HCT116 (cell line): Measurements from ENCODE around the gene SPACA6. TPM values are rescaled to one million over a fixed set of nuclear protein-coding genes. Genes with fewer than 3 reads are reported as not detected.

ENCODE experiments used
- ATAC-seq: fragments of 200-7000 bp; cut with Tn5 transposase; 2 replicates; pipeline ENCODE4 v1.9.1; 2020; ENCODE audit warnings: mild to moderate bottlenecking, moderate library complexity
- BruUV-seq: library from RNA; stranded (reverse); fragments of 400-500 nt; replicated peaks from 2 replicates; lab custom pipeline; 2021; lab: Mats Ljungman, UMichigan
- CTCF ChIA-PET: fragments of 300-600 bp; sonication (Branson Sonifier 250); formaldehyde crosslinking; loops from one replicate; lab custom pipeline; 2021; ENCODE audit warnings: antibody characterized with exemption; lab: Charles Lee
- POLR2A ChIA-PET: fragments of 300-600, 350-600 bp; sonication (Branson Sonifier 250); formaldehyde crosslinking; loops from one replicate; lab custom pipeline; 2021; ENCODE audit warnings: antibody characterized with exemption; lab: Charles Lee
- RAD21 ChIA-PET, 2 experiments: fragments of 300-600 bp; sonication (Branson Sonifier 250); formaldehyde crosslinking; loops; one replicate each; lab custom pipeline; 2023; ENCODE audit warnings: low total read pairs in 2 of 2; ENCODE audit not compliant: uncharacterized antibody in 2 of 2, unreplicated experiment in 2 of 2, low non-redundant PET in 1 of 2; lab: Charles Lee
- DNase-seq: peaks from one replicate; pipeline ENCODE4 v3.0.0-alpha.2; 2010; ENCODE audit warnings: low read depth, low spot score
- H2AFZ ChIP-seq: fragments of 200-600 bp; shearing (Covaris generic), sonication (generic); 2 replicates; pipeline ENCODE4 v1.6.1; 2017; ENCODE audit warnings: low read depth, mixed run types, mixed read lengths, antibody characterized with exemption, low read length; ENCODE audit not compliant: poor library complexity, severe bottlenecking
- H3K27ac ChIP-seq: 2 replicates; pipeline ENCODE4 v1.5.1; 2012; ENCODE audit warnings: low read depth, low read length
- H3K27me3 ChIP-seq: fragments of 200-600 bp; sonication (generic); 2 replicates; pipeline ENCODE4 v1.6.1; 2016; ENCODE audit warnings: mixed run types, low read length, mixed read lengths; ENCODE audit not compliant: insufficient read depth
- H3K36me3 ChIP-seq, 2 experiments: fragments of 200-500 bp in 1 of 2; fragments of 200-600 bp in 1 of 2; sonication (Bioruptor generic) in 1 of 2; sonication (generic) in 1 of 2; 2 replicates each; pipeline versions ENCODE4 v1.5.1 to v1.6.1; 2014 to 2016; ENCODE audit warnings: low read length in 2 of 2, inconsistent platforms in 1 of 2, mixed read lengths in 1 of 2, mixed run types in 1 of 2; ENCODE audit not compliant: insufficient read depth in 2 of 2, control insufficient read depth in 1 of 2
- H3K4me1 ChIP-seq, 2 experiments: fragments of 200-600 bp in 1 of 2; sonication (generic) in 1 of 2; 2 replicates each; pipeline versions ENCODE4 v1.5.1 to v1.6.1; 2012 to 2017; ENCODE audit warnings: low read length in 2 of 2, inconsistent platforms in 1 of 2, mild to moderate bottlenecking in 1 of 2, mixed read lengths in 1 of 2, mixed run types in 1 of 2, moderate library complexity in 1 of 2; ENCODE audit not compliant: insufficient read depth in 2 of 2, control insufficient read depth in 1 of 2
- H3K4me2 ChIP-seq: fragments of 200-600 bp; sonication (generic); 2 replicates; pipeline ENCODE4 v1.6.1; 2017; ENCODE audit warnings: mixed run types, low read length, mixed read lengths
- H3K4me3 ChIP-seq, 2 experiments: fragments of 200-600 bp in 1 of 2; sonication (generic) in 1 of 2; replicated peaks in 1 of 2; 2 replicates each; pipeline ENCODE4 v1.5.1; 2011 to 2016; ENCODE audit warnings: low read length in 2 of 2, control low read depth in 1 of 2, low read depth in 1 of 2, mild to moderate bottlenecking in 1 of 2, mixed read lengths in 1 of 2, mixed run types in 1 of 2
- H3K79me2 ChIP-seq: fragments of 200-600 bp; sonication (generic); 2 replicates; pipeline ENCODE4 v1.6.1; 2017; ENCODE audit warnings: mild to moderate bottlenecking, mixed run types, low read length, moderate library complexity, mixed read lengths; ENCODE audit not compliant: insufficient read depth
- H3K9ac ChIP-seq: fragments of 200-600 bp; sonication (generic); 2 replicates; pipeline ENCODE4 v1.6.1; 2016; ENCODE audit warnings: low read length, mixed read lengths
- H3K9me2 ChIP-seq: fragments of 200-600 bp; sonication (generic), shearing (Covaris generic); 2 replicates; pipeline ENCODE4 v1.6.1; 2017; ENCODE audit warnings: mixed run types, mild to moderate bottlenecking, moderate library complexity; ENCODE audit not compliant: insufficient read depth
- H3K9me3 ChIP-seq, 2 experiments: fragments of 200-500 bp in 1 of 2; fragments of 200-600 bp in 1 of 2; sonication (Bioruptor generic) in 1 of 2; sonication (generic) in 1 of 2; 2 replicates each; pipeline ENCODE4 v1.6.1; 2014 to 2017; ENCODE audit warnings: low read length in 2 of 2, mixed read lengths in 2 of 2, inconsistent platforms in 1 of 2, low read depth in 1 of 2, mild to moderate bottlenecking in 1 of 2, mixed run types in 1 of 2, moderate library complexity in 1 of 2; ENCODE audit not compliant: control insufficient read depth in 1 of 2, insufficient read depth in 1 of 2
- H4K20me1 ChIP-seq: fragments of 200-600 bp; sonication (generic), shearing (Covaris generic); 2 replicates; pipeline ENCODE4 v1.6.1; 2017; ENCODE audit warnings: mixed run types, mild to moderate bottlenecking, moderate library complexity; ENCODE audit not compliant: insufficient read depth
- CEBPB ChIP-seq: IDR thresholded peaks from 2 replicates; pipeline ENCODE4 v1.6.1; 2012; ENCODE audit warnings: low read depth
- EGR1 ChIP-seq: IDR thresholded peaks from 2 replicates; pipeline ENCODE4 v1.6.1; 2012; ENCODE audit warnings: low read depth
- ELF1 ChIP-seq: IDR thresholded peaks from 2 replicates; pipeline ENCODE4 v1.6.1; 2012; ENCODE audit warnings: low read depth, borderline replicate concordance
- EZH2 ChIP-seq: fragments of 200-600 bp; sonication (generic); IDR thresholded peaks from 2 replicates; pipeline ENCODE4 v1.6.1; 2017; ENCODE audit warnings: antibody characterized with exemption, mixed run types
- EZH2phosphoT487 ChIP-seq: fragments of 200-600 bp; IDR thresholded peaks from 2 replicates; pipeline ENCODE4 v1.6.1; 2018; ENCODE audit warnings: antibody characterized with exemption, borderline replicate concordance
- FOSL1 ChIP-seq: IDR thresholded peaks from 2 replicates; pipeline ENCODE4 v1.6.1; 2012; ENCODE audit warnings: low read depth
- POLR2A ChIP-seq: IDR thresholded peaks from 2 replicates; pipeline ENCODE4 v1.7.0; 2011; ENCODE audit warnings: borderline replicate concordance; ENCODE audit not compliant: insufficient read depth, insufficient read length; ENCODE audit errors: extremely low read depth
- POLR2AphosphoS5 ChIP-seq: IDR thresholded peaks from 2 replicates; pipeline ENCODE4 v1.6.1; 2011; ENCODE audit warnings: mild to moderate bottlenecking, low read depth, low read length, moderate library complexity
- RAD21 ChIP-seq: IDR thresholded peaks from 2 replicates; pipeline ENCODE4 v1.6.1; 2012; ENCODE audit warnings: low read depth, mild to moderate bottlenecking
- SP1 ChIP-seq: IDR thresholded peaks from 2 replicates; pipeline ENCODE4 v1.6.1; 2012; ENCODE audit warnings: low read depth
- SRF ChIP-seq: IDR thresholded peaks from 2 replicates; pipeline ENCODE4 v1.6.1; 2012; ENCODE audit warnings: low read depth
- TCF7L2 ChIP-seq: IDR thresholded peaks from 2 replicates; pipeline ENCODE4 v1.7.0; 2011; ENCODE audit warnings: borderline replicate concordance, inconsistent platforms; ENCODE audit not compliant: insufficient read depth, insufficient read length; ENCODE audit errors: extremely low read depth
- ZFX ChIP-seq: fragments of 450-650 bp; IDR thresholded peaks from 2 replicates; pipeline ENCODE4 v1.6.1; 2017
- intact Hi-C: fragments of 100-400 bp; cut with micrococcal nuclease; formaldehyde crosslinking; loops from 2 replicates; pipeline ENCODE4 v1.10.0; 2022
- total RNA-seq: library from RNA; stranded (reverse); gene quantifications from one replicate; pipeline ENCODE4 v1.2.1, GENCODE V29; 2021; ENCODE audit not compliant: unreplicated experiment
- TF ChIP-seq, protein P1 (sequence below): IDR thresholded peaks from 2 replicates; pipeline ENCODE4 v1.6.1; 2011; ENCODE audit warnings: mild to moderate bottlenecking, low read length, moderate library complexity; ENCODE audit not compliant: insufficient replicate concordance; ENCODE audit errors: extremely low read depth
- TF ChIP-seq, protein P2 (sequence below): IDR thresholded peaks from 2 replicates; pipeline ENCODE4 v1.6.1; 2012

SPACA6 gene
- total RNA-seq, 1 experiment from 2014 or later, result 13.9 TPM

DNA sequence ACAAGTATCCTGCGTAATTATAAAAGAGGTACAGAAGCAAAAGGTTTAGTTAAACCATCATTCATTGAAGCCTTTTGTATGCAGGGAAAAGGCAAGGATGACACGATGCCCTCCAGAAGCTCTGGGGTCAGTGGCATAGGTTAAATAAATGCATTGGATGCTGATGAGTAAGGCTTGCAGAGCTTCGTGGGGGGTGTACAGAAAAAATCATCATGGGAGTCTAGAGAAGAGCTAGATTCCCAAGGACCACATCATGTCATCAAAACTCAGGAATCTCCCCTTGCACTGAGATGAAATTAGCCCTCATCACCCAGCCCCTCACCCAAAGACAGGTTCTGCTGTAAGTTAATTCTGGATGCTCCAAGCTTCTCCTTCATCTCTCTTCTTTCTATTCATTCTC is 50.3 kb downstream of the SPACA6 start:
- ChIA-PET RAD21 (no interaction called here), POLR2A (no interaction called here)
- H3K36me3 ChIP-seq, result no peaks in the 10 kb centered on the region
- H3K27me3 ChIP-seq, result no peaks in the 10 kb centered on the region
- DNase-seq, result no peak
- no peak for TF ChIP-seq ELF1
- TF ChIP-seq RAD21, result no peak
- TF ChIP-seq FOSL1, result no peak
- TF ChIP-seq, protein P1, sequence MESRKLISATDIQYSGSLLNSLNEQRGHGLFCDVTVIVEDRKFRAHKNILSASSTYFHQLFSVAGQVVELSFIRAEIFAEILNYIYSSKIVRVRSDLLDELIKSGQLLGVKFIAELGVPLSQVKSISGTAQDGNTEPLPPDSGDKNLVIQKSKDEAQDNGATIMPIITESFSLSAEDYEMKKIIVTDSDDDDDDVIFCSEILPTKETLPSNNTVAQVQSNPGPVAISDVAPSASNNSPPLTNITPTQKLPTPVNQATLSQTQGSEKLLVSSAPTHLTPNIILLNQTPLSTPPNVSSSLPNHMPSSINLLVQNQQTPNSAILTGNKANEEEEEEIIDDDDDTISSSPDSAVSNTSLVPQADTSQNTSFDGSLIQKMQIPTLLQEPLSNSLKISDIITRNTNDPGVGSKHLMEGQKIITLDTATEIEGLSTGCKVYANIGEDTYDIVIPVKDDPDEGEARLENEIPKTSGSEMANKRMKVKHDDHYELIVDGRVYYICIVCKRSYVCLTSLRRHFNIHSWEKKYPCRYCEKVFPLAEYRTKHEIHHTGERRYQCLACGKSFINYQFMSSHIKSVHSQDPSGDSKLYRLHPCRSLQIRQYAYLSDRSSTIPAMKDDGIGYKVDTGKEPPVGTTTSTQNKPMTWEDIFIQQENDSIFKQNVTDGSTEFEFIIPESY, result no peak
- no peak for TF ChIP-seq SRF
- TF ChIP-seq EGR1, result no peak
- no peak for TF ChIP-seq CEBPB
- TF ChIP-seq, protein P2, sequence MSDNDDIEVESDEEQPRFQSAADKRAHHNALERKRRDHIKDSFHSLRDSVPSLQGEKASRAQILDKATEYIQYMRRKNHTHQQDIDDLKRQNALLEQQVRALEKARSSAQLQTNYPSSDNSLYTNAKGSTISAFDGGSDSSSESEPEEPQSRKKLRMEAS, result no peak
- TF ChIP-seq TCF7L2, result no peak
- no peak for TF ChIP-seq POLR2AphosphoS5
- TF ChIP-seq POLR2A, result no peak
- TF ChIP-seq EZH2, result no peak
- no peak for TF ChIP-seq EZH2phosphoT487
- TF ChIP-seq SP1, result no peak
- no peak for TF ChIP-seq ZFX
- TF ChIP-seq, all 23 proteins: peak for 0
- Histone ChIP-seq H3K9me3 (no peaks in the 10 kb centered on the region), H3K4me2 (no peak overlapping the region), H3K27ac (no peak overlapping the region), H3K9me2 (no peaks in the 10 kb centered on the region), H4K20me1 (no peaks in the 10 kb centered on the region), H3K9ac (no peak overlapping the region), H3K4me3 (no peak overlapping the region), H3K79me2 (no peaks in the 10 kb centered on the region), H3K4me1 (no peaks in the 10 kb centered on the region), H2AFZ (no peak overlapping the region)
- BruUV-seq, result no TSS peak
- intact Hi-C loops, result no loop called here
- CTCF ChIA-PET, result no interaction called here
- no peak for ATAC-seq
